A549 (cell line): ENCODE results near the gene STOX2. TPM values are rescaled to one million over a fixed set of nuclear protein-coding genes. Genes with fewer than 3 reads are reported as not detected.

Experiments
- ATAC-seq, 2 experiments: fragments of 200-7000 bp in 1 of 2; fragments of >200 bp in 1 of 2; cut with Nextera tagmentation in 1 of 2; cut with Tn5 transposase in 1 of 2; 3 replicates each; pipeline versions ENCODE4 v1.8.0 to v1.9.1; 2018 to 2020; ENCODE audit warnings: mild to moderate bottlenecking in 1 of 2, moderate library complexity in 1 of 2
- CTCF ChIA-PET: fragments of 300-600 bp; sonication (Branson Sonifier 250); formaldehyde crosslinking; extraction: SDS; loops from one replicate; lab custom pipeline; 2021; ENCODE audit warnings: antibody characterized with exemption, inconsistent platforms; lab: Yijun Ruan, JAX
- POLR2A ChIA-PET: fragments of 350-600 bp; formaldehyde crosslinking; extraction: SDS; loops from one replicate; lab custom pipeline; 2021; ENCODE audit warnings: antibody characterized with exemption, inconsistent platforms; lab: Yijun Ruan, JAX
- DNase-seq, 2 experiments: peaks; one replicate each; pipeline versions ENCODE4 v3.0.0 to v3.0.0-alpha.2; 2011 to 2016; ENCODE audit warnings: low read depth in 1 of 2, low spot score in 1 of 2
- FAIRE-seq: peaks from 2 replicates; lab custom pipeline; 2011; peaks lifted over from hg19 to GRCh38; lab: Jason Lieb, UNC
- H3K27ac ChIP-seq, 2 experiments: fragments of >200 bp; sonication (Bioruptor Twin); formaldehyde crosslinking; 3 replicates each; pipeline ENCODE4 v1.5.1; 2016 to 2017
- H3K4me1 ChIP-seq: fragments of >200 bp; sonication (Bioruptor Twin); formaldehyde crosslinking; 3 replicates; pipeline ENCODE4 v1.6.1; 2016
- H3K4me2 ChIP-seq: fragments of >200 bp; sonication (Bioruptor Twin); formaldehyde crosslinking; 3 replicates; pipeline ENCODE4 v1.6.1; 2016
- H3K4me3 ChIP-seq: fragments of >200 bp; sonication (Bioruptor Twin); formaldehyde crosslinking; 3 replicates; pipeline ENCODE4 v1.5.1; 2016
- H3K9me3 ChIP-seq: fragments of >200 bp; sonication (Bioruptor Twin); formaldehyde crosslinking; 3 replicates; pipeline ENCODE4 v1.6.1; 2016
- CBX2 ChIP-seq: fragments of 200-600 bp; sonication (generic); IDR thresholded peaks from 2 replicates; pipeline ENCODE4 v1.6.1; 2016; ENCODE audit warnings: low read depth, mild to moderate bottlenecking, borderline replicate concordance
- CBX8 ChIP-seq: fragments of 200-600 bp; sonication (generic); IDR thresholded peaks from 2 replicates; pipeline ENCODE4 v1.6.1; 2016
- CEBPB ChIP-seq, 2 experiments: fragments of >200 bp in 1 of 2; sonication (Bioruptor Twin) in 1 of 2; formaldehyde crosslinking in 1 of 2; IDR thresholded peaks; 2 replicates each; pipeline ENCODE4 v1.6.1; 2012 to 2016
- CHD4 ChIP-seq: fragments of 200-600 bp; sonication (generic); IDR thresholded peaks from 2 replicates; pipeline ENCODE4 v1.6.1; 2016; ENCODE audit warnings: antibody characterized with exemption, mild to moderate bottlenecking, borderline replicate concordance
- EHMT2 ChIP-seq: fragments of 200-600 bp; sonication (generic); IDR thresholded peaks from 2 replicates; pipeline ENCODE4 v1.6.1; 2016; ENCODE audit warnings: antibody characterized with exemption, low read depth, mild to moderate bottlenecking, moderate library complexity
- ESRRA ChIP-seq: fragments of 150-350 bp; IDR thresholded peaks from 2 replicates; pipeline ENCODE4 v1.6.1; 2014; ENCODE audit warnings: mild to moderate bottlenecking, low read length, borderline replicate concordance
- FOSL2 ChIP-seq, 2 experiments: fragments of 450-650 bp in 1 of 2; fragments of >200 bp in 1 of 2; sonication (Bioruptor Twin) in 1 of 2; formaldehyde crosslinking; IDR thresholded peaks; 2 replicates each; pipeline versions ENCODE4 v1.5.0 to v1.6.1; 2016 to 2020; ENCODE audit warnings: mild to moderate bottlenecking in 1 of 2, moderate library complexity in 1 of 2
- GATA3 ChIP-seq: IDR thresholded peaks from 2 replicates; pipeline ENCODE4 v1.6.1; 2012; ENCODE audit warnings: borderline replicate concordance
- HEYL ChIP-seq: fragments of 250-450 bp; sonication (Bioruptor Pico); IDR thresholded peaks from 2 replicates; pipeline ENCODE4 v1.8.0; 2021; ENCODE audit warnings: mild to moderate bottlenecking, moderate library complexity
- HMGXB4 ChIP-seq: fragments of 250-450 bp; sonication (Bioruptor Pico); IDR thresholded peaks from 2 replicates; pipeline ENCODE4 v1.5.0; 2021; ENCODE audit warnings: mild to moderate bottlenecking, moderate library complexity, borderline replicate concordance
- HOXA7 ChIP-seq: fragments of 250-450 bp; sonication (Bioruptor Pico); IDR thresholded peaks from 2 replicates; pipeline ENCODE4 v1.5.0; 2020; ENCODE audit warnings: mild to moderate bottlenecking, moderate library complexity
- JUN ChIP-seq, 2 experiments: fragments of >200 bp; sonication (Bioruptor Twin); formaldehyde crosslinking; IDR thresholded peaks; 2 replicates in 1 of 2; 3 replicates in 1 of 2; pipeline ENCODE4 v1.6.1; 2016 to 2017
- KDM1A ChIP-seq: fragments of 200-600 bp; sonication (generic); IDR thresholded peaks from 2 replicates; pipeline ENCODE4 v1.6.1; 2016; ENCODE audit warnings: low read depth, mild to moderate bottlenecking
- MAFK ChIP-seq: fragments of 450-650 bp; IDR thresholded peaks from 2 replicates; pipeline ENCODE4 v1.6.1; 2014; ENCODE audit not compliant: partially characterized antibody
- NFE2L2 ChIP-seq: fragments of 150-350 bp; conservative IDR thresholded peaks from 2 replicates; pipeline ENCODE4 v1.6.1; 2014; ENCODE audit warnings: low read length
- NR3C1 ChIP-seq: fragments of >200 bp; sonication (Bioruptor Twin); formaldehyde crosslinking; IDR thresholded peaks from 3 replicates; pipeline ENCODE4 v1.6.1; 2017
- PBX3 ChIP-seq: IDR thresholded peaks from 2 replicates; pipeline ENCODE4 v1.6.1; 2012
- PHF8 ChIP-seq: fragments of 200-600 bp; sonication (generic); IDR thresholded peaks from 2 replicates; pipeline ENCODE4 v1.6.1; 2016; ENCODE audit warnings: low read depth, mild to moderate bottlenecking, antibody characterized with exemption, moderate library complexity, borderline replicate concordance
- POLR2A ChIP-seq: IDR thresholded peaks from 2 replicates; pipeline ENCODE4 v1.6.1; 2012; ENCODE audit warnings: mild to moderate bottlenecking, low read length
- RARB ChIP-seq: fragments of 250-450 bp; sonication (Bioruptor Pico); IDR thresholded peaks from 2 replicates; pipeline ENCODE4 v1.8.0; 2021; ENCODE audit warnings: mild to moderate bottlenecking, moderate library complexity
- RCOR1 ChIP-seq: fragments of 150-350 bp; IDR thresholded peaks from 2 replicates; pipeline ENCODE4 v1.6.1; 2014; ENCODE audit warnings: antibody characterized with exemption, low read length, low read depth
- RFX5 ChIP-seq: fragments of 450-650 bp; IDR thresholded peaks from 2 replicates; pipeline ENCODE4 v1.7.1; 2014; ENCODE audit warnings: antibody characterized with exemption, mild to moderate bottlenecking, moderate library complexity
- RNF2 ChIP-seq: fragments of 200-600 bp; sonication (generic); IDR thresholded peaks from 2 replicates; pipeline ENCODE4 v1.6.1; 2016; ENCODE audit warnings: low read depth, mild to moderate bottlenecking, antibody characterized with exemption, moderate library complexity, borderline replicate concordance
- SMC3 ChIP-seq: fragments of >200 bp; sonication (Bioruptor Twin); formaldehyde crosslinking; IDR thresholded peaks from 3 replicates; pipeline ENCODE4 v1.6.1; 2018; ENCODE audit warnings: inconsistent platforms
- TFCP2L1 ChIP-seq: fragments of 250-450 bp; sonication (Bioruptor Pico); IDR thresholded peaks from 2 replicates; pipeline ENCODE4 v1.5.0; 2021; ENCODE audit warnings: mild to moderate bottlenecking
- TP53 ChIP-seq: fragments of 250-450 bp; sonication (Bioruptor Pico); IDR thresholded peaks from 2 replicates; pipeline ENCODE4 v1.5.0; 2021; ENCODE audit warnings: mild to moderate bottlenecking, moderate library complexity
- ZC3H11A ChIP-seq: fragments of 450-650 bp; IDR thresholded peaks from 2 replicates; pipeline ENCODE4 v1.6.1; 2014; ENCODE audit warnings: antibody characterized with exemption, mild to moderate bottlenecking
- ZNF302 ChIP-seq: fragments of 250-450 bp; sonication (Bioruptor Pico); IDR thresholded peaks from 2 replicates; pipeline ENCODE4 v1.9.0; 2021; ENCODE audit warnings: inconsistent platforms, mild to moderate bottlenecking, moderate library complexity
- WGBS: methylation state at CpG from one replicate; pipeline ENCODE4 v1.1.6; 2017; ENCODE audit errors: missing lambda C conversion rate; 5-methylcytosine and 5-hydroxymethylcytosine counted together
- polyA plus RNA-seq, 4 experiments: library from polyadenylated mRNA; depleted of rRNA in 3 of 4; stranded (reverse); fragments of >200 nt; fragmentation: RNase III in 1 of 4; extraction: RNeasy Plus Mini Kit Qiagen cat#74134 plus additional on column Dnase treatment in 1 of 4; gene quantifications; 2 replicates in 3 of 4; 3 replicates in 1 of 4; pipeline ENCODE4 v1.2.3, GENCODE V29; 2011 to 2017
- TF ChIP-seq, protein P1 (sequence below): fragments of >200 bp; sonication (Bioruptor Twin); formaldehyde crosslinking; IDR thresholded peaks from 3 replicates; pipeline ENCODE4 v1.6.1; 2016
- TF ChIP-seq, protein P2 (sequence below): fragments of 450-650 bp; IDR thresholded peaks from 2 replicates; pipeline ENCODE4 v1.6.1; 2014; ENCODE audit warnings: antibody characterized with exemption

The STOX2 gene
- polyA plus RNA-seq, 2 of the 4 experiments (the other 2 are of a cell fraction) = 2.7 to 5.2 TPM

DNA sequence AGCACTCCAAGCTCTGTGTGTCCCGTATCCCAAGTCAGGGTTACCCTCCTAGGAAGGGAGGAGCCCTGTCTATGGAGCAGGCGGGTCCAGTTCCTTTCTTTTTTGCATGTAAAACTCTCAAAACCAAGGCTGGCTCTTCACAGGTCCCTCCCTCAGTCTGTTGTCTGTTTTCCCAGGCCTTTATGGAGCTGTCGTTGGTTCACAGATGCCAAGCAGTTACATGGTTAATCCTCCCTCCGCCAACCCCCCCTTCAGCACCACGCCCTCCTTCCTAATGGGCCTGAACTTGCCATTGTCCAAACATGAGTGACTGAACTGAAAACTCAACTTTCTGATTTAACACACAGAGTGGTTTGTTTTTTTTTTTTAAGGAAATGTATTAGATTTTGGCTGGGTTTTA is 148.3 kb downstream of the STOX2 start:
- CTCF ChIA-PET = interaction anchor here (0.9 kb wide), 1 partner anchor 31 kb away, joined by 3 read pairs; no protein-coding TSS in a partner anchor
- no peak for FAIRE-seq
- POLR2A ChIA-PET = no interaction called here
- DNase-seq = no peak
- no peak for ATAC-seq
- Histone ChIP-seq H3K9me3 (no peaks in the 10 kb centered on the region), H3K4me2 (no peak overlapping the region), H3K4me3 (no peak overlapping the region)
- WGBS = 68% methylated on average over 4 of the region's 5 CpGs
- TF ChIP-seq RCOR1 (no peak), ZNF302 (CRISPR knock-in tag) (no peak), CHD4 (no peak), PHF8 (no peak), RFX5 (no peak), EHMT2 (no peak), SMC3 (no peak), TFCP2L1 (CRISPR knock-in tag) (no peak), HEYL (no peak), RNF2 (no peak)
- TF ChIP-seq, protein P1, sequence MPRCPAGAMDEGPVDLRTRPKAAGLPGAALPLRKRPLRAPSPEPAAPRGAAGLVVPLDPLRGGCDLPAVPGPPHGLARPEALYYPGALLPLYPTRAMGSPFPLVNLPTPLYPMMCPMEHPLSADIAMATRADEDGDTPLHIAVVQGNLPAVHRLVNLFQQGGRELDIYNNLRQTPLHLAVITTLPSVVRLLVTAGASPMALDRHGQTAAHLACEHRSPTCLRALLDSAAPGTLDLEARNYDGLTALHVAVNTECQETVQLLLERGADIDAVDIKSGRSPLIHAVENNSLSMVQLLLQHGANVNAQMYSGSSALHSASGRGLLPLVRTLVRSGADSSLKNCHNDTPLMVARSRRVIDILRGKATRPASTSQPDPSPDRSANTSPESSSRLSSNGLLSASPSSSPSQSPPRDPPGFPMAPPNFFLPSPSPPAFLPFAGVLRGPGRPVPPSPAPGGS = no peak
- TF ChIP-seq, protein P2, sequence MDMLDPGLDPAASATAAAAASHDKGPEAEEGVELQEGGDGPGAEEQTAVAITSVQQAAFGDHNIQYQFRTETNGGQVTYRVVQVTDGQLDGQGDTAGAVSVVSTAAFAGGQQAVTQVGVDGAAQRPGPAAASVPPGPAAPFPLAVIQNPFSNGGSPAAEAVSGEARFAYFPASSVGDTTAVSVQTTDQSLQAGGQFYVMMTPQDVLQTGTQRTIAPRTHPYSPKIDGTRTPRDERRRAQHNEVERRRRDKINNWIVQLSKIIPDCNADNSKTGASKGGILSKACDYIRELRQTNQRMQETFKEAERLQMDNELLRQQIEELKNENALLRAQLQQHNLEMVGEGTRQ = no peak
- TF ChIP-seq, all 56 proteins: peak for 0
- no peaks in the 10 kb centered on the region for H3K4me1 ChIP-seq
- no peak overlapping the region for H3K27ac ChIP-seq

DNA sequence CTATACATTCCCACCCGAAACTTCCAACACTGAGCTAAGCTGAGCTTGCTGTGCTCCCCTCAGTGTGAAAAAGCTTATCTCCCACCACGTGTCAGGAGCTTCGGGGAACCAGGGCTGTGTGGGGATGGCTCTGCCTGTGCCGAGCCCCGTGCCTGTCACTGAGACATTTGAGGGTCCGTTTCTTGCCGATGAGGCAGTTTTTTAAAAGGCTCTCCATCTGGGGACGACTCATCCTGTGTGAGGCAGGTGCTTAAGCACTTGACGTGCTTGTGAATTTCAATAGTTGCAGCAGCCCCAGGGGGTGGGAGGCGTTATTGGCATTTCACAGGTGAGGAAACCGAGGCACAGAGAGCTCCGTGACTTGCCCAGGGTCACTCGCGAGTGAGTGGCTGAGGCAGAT is 151.8 kb downstream of the STOX2 start:
- no peaks in the 10 kb centered on the region for H3K4me1 ChIP-seq
- POLR2A ChIA-PET = no interaction called here
- no peak overlapping the region for H3K4me2 ChIP-seq
- H3K4me3 ChIP-seq = no peak overlapping the region
- FAIRE-seq = no peak
- ATAC-seq = no peak
- no peak overlapping the region for H3K27ac ChIP-seq
- WGBS = 50% methylated on average over 13 of the region's 14 CpGs
- H3K9me3 ChIP-seq = no peaks in the 10 kb centered on the region
- CTCF ChIA-PET = interaction anchor here (0.6 kb wide), 1 partner anchor 114 kb away, joined by 3 read pairs; no protein-coding TSS in a partner anchor
- TF ChIP-seq NR3C1 = no peak
- TF ChIP-seq MAFK = peak; percentile 67
- DNase-seq = no peak

DNA sequence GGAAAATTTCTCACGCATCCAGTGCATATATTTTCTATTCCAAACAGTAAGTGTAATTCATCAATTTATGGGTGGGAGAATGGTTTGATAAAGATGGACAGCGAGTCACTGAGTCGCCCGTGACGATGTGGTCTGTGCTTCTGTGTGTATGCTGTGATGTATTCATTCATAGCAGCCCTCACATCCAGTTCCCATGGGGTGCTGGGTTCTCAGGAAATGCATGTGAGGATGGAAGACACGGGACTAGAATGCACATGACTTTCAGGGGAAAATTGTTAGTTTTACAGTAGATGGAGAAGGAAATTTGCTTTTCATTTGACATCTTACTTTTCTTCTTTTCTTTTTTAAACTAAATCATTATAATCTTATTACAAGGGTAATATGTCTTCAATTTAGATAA is 152.9 kb downstream of the STOX2 start:
- H3K9me3 ChIP-seq = no peaks in the 10 kb centered on the region
- DNase-seq (no peak), FAIRE-seq (no peak), ATAC-seq (no peak)
- 59% methylated on average over 6 of the region's 6 CpGs for WGBS
- H3K4me3 ChIP-seq = no peak overlapping the region
- CTCF ChIA-PET = no interaction called here
- H3K4me2 ChIP-seq = no peak overlapping the region
- H3K27ac ChIP-seq = no peak overlapping the region
- POLR2A ChIA-PET = no interaction called here
- H3K4me1 ChIP-seq = no peaks in the 10 kb centered on the region
- TF ChIP-seq PBX3 (no peak), MAFK (no peak), RARB (CRISPR knock-in tag) (no peak), CBX2 (no peak), HMGXB4 (CRISPR knock-in tag) (no peak), CEBPB (IDR thresholded peaks at IDR 0.05) (no peak), FOSL2 (IDR thresholded peaks at IDR 0.05) (no peak), FOSL2 (CRISPR knock-in tag; IDR thresholded peaks at IDR 0.05) (no peak), KDM1A (no peak), ESRRA (no peak), POLR2A (no peak), GATA3 (no peak), ZC3H11A (no peak), TP53 (CRISPR knock-in tag) (no peak), CBX8 (no peak), CHD4 (no peak), HOXA7 (CRISPR knock-in tag) (no peak), JUN (IDR thresholded peaks at IDR 0.05) (no peak), NFE2L2 (no peak)
- TF ChIP-seq, protein P2 = no peak
